Sigmoid colon (tissue), 4 donors: ENCODE results near the gene HSPG2.

Experiments used
- CTCF ChIP-seq, 4 experiments: fragments of 450-650 bp in 3 of 4; fragments of 200-600 bp in 1 of 4; IDR thresholded peaks; one replicate each; pipeline ENCODE4 v1.5.1; 2016 to 2019; ENCODE audit warnings: antibody characterized with exemption in 4 of 4, mild to moderate bottlenecking in 3 of 4, moderate library complexity in 2 of 4
- EP300 ChIP-seq, 4 donors: sonication (generic); formaldehyde crosslinking; IDR thresholded peaks; one replicate each; pipeline ENCODE4 v1.6.1; 2017; ENCODE audit warnings: antibody characterized with exemption in 4 of 4
- POLR2A ChIP-seq, 2 donors: fragments of 450-650 bp; IDR thresholded peaks; one replicate each; pipeline ENCODE4 v1.6.1; 2016; ENCODE audit warnings: antibody characterized with exemption in 2 of 2, mild to moderate bottlenecking in 2 of 2, moderate library complexity in 2 of 2
- POLR2AphosphoS5 ChIP-seq, 4 donors: sonication (generic); formaldehyde crosslinking; IDR thresholded peaks; one replicate each; pipeline ENCODE4 v1.6.1; 2017; ENCODE audit warnings: antibody characterized with exemption in 4 of 4

- TF ChIP-seq CTCF (IDR thresholded peaks at IDR 0.05) (no peak), EP300 (IDR thresholded peaks at IDR 0.05) (no peak), POLR2AphosphoS5 (IDR thresholded peaks at IDR 0.05) (no peak), POLR2A (IDR thresholded peaks at IDR 0.05) (no peak)
Observed at GRCh38 chr1:21885236-21886037, 51.7 kb downstream of the HSPG2 start.
